ENCODE results near the gene ESD.
"Not testable (repeated sequence)": the region's sequence is repeated elsewhere in the genome, so short reads cannot be mapped to it uniquely, and the experiment has no call there.

GRCh38 chr13:46769925-46770324 lies 27.0 kb downstream of the ESD start:
- TF ChIP-seq EP300, POLR2A (IDR thresholded peaks at IDR 0.05): not testable (repeated sequence)

Measured in tibial nerve (tissue), 3 donors.